ENCODE data around the gene ATP6AP2. TPM values are rescaled to one million over a fixed set of nuclear protein-coding genes. Genes with fewer than 3 reads are reported as not detected.
A peak's percentile ranks its signal among the peaks of the same experiment; 100 is the strongest.

ATP6AP2 gene
- total and polyA plus RNA-seq, 9 of the 15 experiments (the other 6 are each of a cell fraction or from before 2014, with no cell fraction given), result 23.3 to 131 (median 41.9) TPM

- TF ChIP-seq ZNF512 (tag; IDR thresholded peaks at IDR 0.05), result peak; percentile 20; the same call in 1 of the 2 replicates
- TF ChIP-seq XRCC5 (IDR thresholded peaks at IDR 0.05; ENCODE audit: low read depth, low read length), result no peak
- 0 out of 2 replicates have a peak, but pooled peaks have one; percentile 9 for TF ChIP-seq ETV1 (tag; conservative IDR thresholded peaks at IDR 0.05; ENCODE audit: low read depth)
- TF ChIP-seq ZNF280A (IDR thresholded peaks at IDR 0.05; ENCODE audit: low read depth, partially characterized antibody), result no peak
- TF ChIP-seq REST (IDR thresholded peaks at IDR 0.05; ENCODE audit: borderline replicate concordance), result peak; percentile 66
- no peak for TF ChIP-seq REST (CRISPR knock-in tag; IDR thresholded peaks at IDR 0.05; ENCODE audit: low read depth)
- no peak for TF ChIP-seq GMEB1 (CRISPR knock-in tag; IDR thresholded peaks at IDR 0.05)
- no peak for TF ChIP-seq PRDM10 (IDR thresholded peaks at IDR 0.05; ENCODE audit: partially characterized antibody)
- no peak for TF ChIP-seq PHB2 (IDR thresholded peaks at IDR 0.05; ENCODE audit: low read depth)
Observed at GRCh38 chrX:40543661-40544328, 37.0 kb upstream of the ATP6AP2 start (continued).
